Activated naive CD8-positive, alpha-beta T cell (primary cell): ENCODE results near the gene ZIK1.
A peak's percentile ranks its signal among the peaks of the same experiment; 100 is the strongest.

Source experiments
- H3K27ac Mint-ChIP-seq: one replicate; pipeline ENCODE4 v1.8.0; 2021; ENCODE audit warnings: mixed read lengths
- H3K27me3 Mint-ChIP-seq: one replicate; pipeline ENCODE4 v1.8.0; 2021; ENCODE audit warnings: mixed read lengths
- H3K36me3 Mint-ChIP-seq: one replicate; pipeline ENCODE4 v1.8.0; 2021; ENCODE audit warnings: mixed read lengths
- H3K4me1 Mint-ChIP-seq: one replicate; pipeline ENCODE4 v1.8.0; 2021; ENCODE audit warnings: low read depth, mixed read lengths
- H3K4me3 Mint-ChIP-seq: one replicate; pipeline ENCODE4 v1.8.0; 2021; ENCODE audit warnings: mild to moderate bottlenecking, mixed read lengths
- H3K9me3 Mint-ChIP-seq: one replicate; pipeline ENCODE4 v1.8.0; 2021; ENCODE audit warnings: low read depth, mixed read lengths

The ZIK1 gene

DNA sequence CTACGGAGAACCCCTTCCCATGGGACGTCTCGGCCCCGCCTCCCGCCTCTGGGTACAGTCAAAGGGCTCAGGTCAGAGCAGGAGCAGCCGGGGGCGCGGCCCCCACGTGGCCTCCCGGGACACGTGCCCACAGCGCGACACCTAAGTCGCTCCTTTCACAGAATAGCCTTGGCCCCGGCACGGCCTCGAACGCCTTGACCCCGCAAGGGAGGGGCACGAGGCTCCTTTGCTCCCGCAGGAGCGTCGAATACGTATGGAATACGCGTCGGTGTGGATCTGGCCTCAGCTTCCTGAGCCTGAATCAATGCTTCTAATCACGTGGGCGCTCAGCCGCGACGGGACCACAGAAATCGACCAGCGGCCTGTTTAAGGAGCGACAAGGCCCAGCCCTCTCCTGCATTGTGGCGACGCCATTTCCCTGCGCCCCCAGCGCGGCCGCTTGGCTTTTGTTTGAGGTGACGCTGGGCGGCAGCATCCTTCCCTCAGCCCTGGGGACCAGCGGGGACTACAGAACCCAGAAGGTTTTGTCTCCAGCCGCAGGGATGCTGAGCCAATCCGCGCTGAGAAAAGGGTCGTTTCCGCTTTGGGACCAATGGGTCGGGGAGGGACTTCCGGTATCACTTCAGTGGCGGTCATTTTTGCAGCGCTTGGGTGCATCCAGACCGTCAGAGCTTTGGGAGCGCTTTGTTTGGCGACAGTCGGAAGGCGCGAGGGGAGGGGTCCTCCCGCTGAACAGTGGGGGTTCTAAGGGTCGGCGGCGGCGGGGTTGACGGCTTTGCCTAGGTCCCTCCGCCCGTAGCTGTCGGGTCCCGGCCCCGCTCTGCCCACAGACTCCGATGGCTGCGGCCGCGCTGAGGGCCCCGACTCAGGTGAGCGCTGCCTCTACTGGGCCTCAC is at the start of gene ZIK1:
Gene ZIK1 (plus strand): TSS at position 625 of the 896 bp plus-strand sequence. CDS start 212 bp downstream, at position 837.
- Mint-ChIP-seq H3K4me3 (peak within 1 kb of the TSS; percentile 94), H3K27me3 (no peaks in the 10 kb centered on the region), H3K36me3 (peaks cover 37% of the 10 kb centered on the region), H3K4me1 (peaks cover 17% of the 10 kb centered on the region), H3K27ac (peak within 1 kb of the TSS; percentile 81), H3K9me3 (peaks cover 25% of the 10 kb centered on the region)

DNA sequence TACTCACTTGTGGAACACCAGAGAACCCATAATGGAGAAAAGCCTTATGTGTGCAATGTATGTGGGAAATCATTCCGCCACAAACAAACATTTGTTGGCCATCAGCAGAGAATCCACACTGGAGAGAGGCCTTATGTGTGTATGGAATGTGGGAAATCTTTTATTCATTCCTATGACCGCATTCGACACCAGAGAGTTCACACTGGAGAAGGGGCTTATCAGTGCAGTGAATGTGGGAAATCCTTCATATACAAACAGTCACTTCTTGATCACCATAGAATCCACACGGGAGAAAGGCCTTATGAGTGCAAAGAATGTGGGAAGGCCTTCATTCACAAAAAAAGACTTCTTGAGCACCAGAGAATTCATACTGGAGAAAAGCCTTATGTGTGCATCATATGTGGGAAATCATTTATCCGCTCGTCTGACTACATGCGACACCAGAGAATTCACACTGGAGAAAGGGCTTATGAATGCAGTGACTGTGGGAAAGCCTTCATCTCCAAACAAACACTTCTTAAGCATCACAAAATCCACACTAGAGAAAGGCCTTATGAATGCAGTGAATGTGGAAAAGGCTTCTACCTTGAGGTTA is 45.9 kb upstream of the ZIK1 start:
- Mint-ChIP-seq H3K4me1 (peaks cover 3% of the 10 kb centered on the region), H3K9me3 (peaks cover 40% of the 10 kb centered on the region), H3K4me3 (no peak overlapping the region), H3K27me3 (no peaks in the 10 kb centered on the region), H3K36me3 (peaks cover 89% of the 10 kb centered on the region), H3K27ac (no peak overlapping the region)

DNA sequence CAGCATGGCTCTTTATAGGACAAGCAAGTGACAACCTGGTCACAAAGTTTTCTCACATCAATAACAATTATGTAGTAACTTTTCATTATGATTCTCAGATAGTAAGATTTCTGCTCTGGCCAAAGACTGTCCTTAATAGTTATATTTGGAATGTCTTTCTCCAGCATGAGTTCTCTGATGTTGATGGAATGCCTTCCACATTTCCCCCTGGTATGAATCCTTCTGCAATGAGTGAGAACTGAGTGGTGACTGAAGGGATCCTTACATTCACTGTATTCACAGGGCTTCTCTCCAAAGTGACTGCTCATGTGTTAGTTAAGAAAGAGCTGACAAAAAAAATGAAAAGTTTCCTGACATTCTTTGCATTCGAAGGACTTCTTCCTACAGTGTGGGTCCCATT is 37.4 kb upstream of the ZIK1 start:
- H3K4me1 Mint-ChIP-seq = no peaks in the 10 kb centered on the region
- H3K36me3 Mint-ChIP-seq = peaks cover 72% of the 10 kb centered on the region
- no peak overlapping the region for H3K4me3 Mint-ChIP-seq
- no peak overlapping the region for H3K27ac Mint-ChIP-seq
- peaks cover 51% of the 10 kb centered on the region for H3K9me3 Mint-ChIP-seq
- no peaks in the 10 kb centered on the region for H3K27me3 Mint-ChIP-seq

DNA sequence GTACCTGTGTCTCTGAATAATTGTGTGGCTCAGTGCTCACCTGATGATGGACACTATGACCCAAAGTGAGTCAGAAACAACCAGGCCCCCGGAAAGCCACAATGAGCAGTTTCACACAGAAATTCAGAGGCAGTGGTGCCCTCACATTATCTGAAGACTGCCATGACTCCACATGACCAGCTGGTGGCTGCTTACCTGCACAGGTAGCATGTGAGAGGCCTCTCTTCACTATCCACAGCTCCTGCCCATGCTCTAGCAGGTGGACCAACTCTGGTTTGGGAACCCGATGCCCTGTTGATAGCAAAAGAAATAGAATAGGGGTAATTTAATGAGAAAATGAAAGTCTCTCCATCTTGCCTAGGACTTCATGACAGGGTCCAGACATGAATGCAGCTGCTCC is 31.5 kb upstream of the ZIK1 start:
- Mint-ChIP-seq H3K4me1 (peaks cover 3% of the 10 kb centered on the region), H3K27me3 (no peaks in the 10 kb centered on the region), H3K36me3 (peaks cover 79% of the 10 kb centered on the region), H3K27ac (no peak overlapping the region), H3K4me3 (no peak overlapping the region), H3K9me3 (peaks cover 40% of the 10 kb centered on the region)

DNA sequence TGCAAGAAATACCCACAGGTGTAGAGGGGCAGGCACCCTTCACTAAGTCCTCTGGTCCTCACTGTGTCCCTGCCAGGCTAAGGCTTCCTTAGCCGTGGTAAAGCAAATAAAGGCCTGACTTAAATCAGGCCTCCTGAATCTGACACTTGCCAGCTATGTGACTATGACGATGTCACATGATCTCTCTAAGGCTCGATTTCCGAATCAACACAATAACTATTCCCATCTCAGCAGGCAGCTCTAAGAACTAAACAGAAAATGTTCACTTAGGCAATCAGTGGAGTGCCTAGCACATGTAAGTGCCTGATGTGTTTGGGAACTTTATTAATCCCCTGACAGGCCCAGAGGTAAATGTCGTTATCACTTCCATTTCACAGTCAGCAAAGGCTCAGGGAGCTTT is 26.3 kb upstream of the ZIK1 start:
- Mint-ChIP-seq H3K4me3 (peak overlapping the region; percentile 92), H3K4me1 (peaks cover 33% of the 10 kb centered on the region), H3K27me3 (no peaks in the 10 kb centered on the region), H3K27ac (no peak overlapping the region), H3K36me3 (peaks cover 48% of the 10 kb centered on the region), H3K9me3 (peaks cover 14% of the 10 kb centered on the region)

DNA sequence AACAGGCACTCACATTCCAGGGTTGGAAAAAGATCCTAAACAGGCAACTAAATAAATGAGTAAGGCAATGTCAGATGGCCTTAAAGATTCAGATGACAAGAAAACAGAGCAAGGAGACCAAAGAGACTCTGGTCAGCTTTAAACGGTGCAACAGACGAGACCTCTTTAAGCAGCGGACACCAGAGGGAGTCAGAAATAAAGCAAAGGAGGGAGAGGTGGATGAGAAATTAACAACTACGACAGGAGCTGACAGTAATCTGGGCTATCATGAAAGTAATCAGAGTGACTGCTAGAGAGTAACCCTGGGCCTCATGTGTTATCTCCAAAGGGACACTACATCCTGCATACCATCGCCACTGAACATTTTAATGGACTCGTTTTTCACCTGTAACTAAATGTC is 25.4 kb upstream of the ZIK1 start:
- Mint-ChIP-seq H3K36me3 (peaks cover 45% of the 10 kb centered on the region), H3K27me3 (no peaks in the 10 kb centered on the region), H3K27ac (peak overlapping the region; percentile 87), H3K4me1 (peaks cover 33% of the 10 kb centered on the region), H3K4me3 (peak overlapping the region; percentile 92), H3K9me3 (peaks cover 15% of the 10 kb centered on the region)

DNA sequence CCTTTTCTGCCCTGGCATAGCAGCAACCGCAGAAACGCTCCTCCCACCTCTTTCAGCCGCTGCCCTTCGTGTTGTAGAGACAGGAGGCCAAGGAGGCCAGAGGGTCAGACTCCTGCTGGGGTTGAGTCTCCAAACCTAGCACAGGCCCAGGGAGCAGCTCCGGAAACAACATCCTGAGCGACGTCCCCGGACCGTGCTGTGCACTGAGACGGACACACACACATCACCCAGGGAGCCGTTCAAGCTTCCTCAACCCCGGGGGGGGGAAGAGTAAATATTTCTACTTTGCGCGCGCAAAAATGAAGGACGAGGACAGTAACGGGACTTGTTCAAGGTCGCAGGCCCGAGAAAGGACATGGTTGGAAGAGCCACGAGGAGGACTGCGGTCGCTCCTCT is 24.9 kb upstream of the ZIK1 start:
- H3K27me3 Mint-ChIP-seq = no peaks in the 10 kb centered on the region
- peaks cover 18% of the 10 kb centered on the region for H3K9me3 Mint-ChIP-seq
- H3K4me3 Mint-ChIP-seq = peak overlapping the region; percentile 92
- peaks cover 46% of the 10 kb centered on the region for H3K36me3 Mint-ChIP-seq
- peak overlapping the region; percentile 87 for H3K27ac Mint-ChIP-seq
- peaks cover 33% of the 10 kb centered on the region for H3K4me1 Mint-ChIP-seq

DNA sequence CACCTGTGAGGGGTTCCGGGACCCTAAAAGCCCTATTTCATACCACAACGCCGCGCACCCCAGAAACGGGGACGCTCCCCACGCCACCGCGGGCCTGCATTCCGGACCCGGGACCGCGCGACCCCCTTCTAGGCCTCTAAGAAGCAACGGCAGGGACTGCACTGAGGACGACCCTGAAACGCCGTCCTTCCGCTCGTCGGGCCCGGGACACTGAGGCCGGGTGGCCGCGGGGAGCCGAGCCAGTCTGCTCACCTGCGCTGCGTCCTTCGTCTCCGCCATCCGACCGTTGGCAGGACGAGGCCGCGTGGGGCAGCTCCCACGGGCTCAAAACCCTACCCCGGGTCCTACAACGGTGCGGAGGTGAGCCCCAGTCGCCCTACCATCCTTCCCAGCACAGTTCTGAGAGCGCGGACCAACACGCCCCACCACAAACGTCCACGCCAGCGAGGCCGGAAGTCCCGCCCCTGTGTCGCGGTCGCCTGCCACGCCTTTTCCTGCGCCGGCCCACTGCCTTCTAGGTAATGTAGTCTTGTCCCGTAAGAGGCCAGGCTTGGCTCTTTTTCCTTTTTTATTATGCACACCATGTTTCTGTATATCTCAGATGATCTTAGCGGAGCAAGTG is 24.4 kb upstream of the ZIK1 start, which contains the start of gene ZNF550:
Gene ZNF550 (minus strand): TSS at position 460 of the 622 bp plus-strand sequence. CDS start 181 bp downstream, at position 279.
- peaks cover 41% of the 10 kb centered on the region for H3K36me3 Mint-ChIP-seq
- H3K4me1 Mint-ChIP-seq = peaks cover 33% of the 10 kb centered on the region
- H3K27me3 Mint-ChIP-seq = no peaks in the 10 kb centered on the region
- H3K27ac Mint-ChIP-seq = peak within 1 kb of the TSS; percentile 92
- peaks cover 18% of the 10 kb centered on the region for H3K9me3 Mint-ChIP-seq
- H3K4me3 Mint-ChIP-seq = peak within 1 kb of the TSS; percentile 92

DNA sequence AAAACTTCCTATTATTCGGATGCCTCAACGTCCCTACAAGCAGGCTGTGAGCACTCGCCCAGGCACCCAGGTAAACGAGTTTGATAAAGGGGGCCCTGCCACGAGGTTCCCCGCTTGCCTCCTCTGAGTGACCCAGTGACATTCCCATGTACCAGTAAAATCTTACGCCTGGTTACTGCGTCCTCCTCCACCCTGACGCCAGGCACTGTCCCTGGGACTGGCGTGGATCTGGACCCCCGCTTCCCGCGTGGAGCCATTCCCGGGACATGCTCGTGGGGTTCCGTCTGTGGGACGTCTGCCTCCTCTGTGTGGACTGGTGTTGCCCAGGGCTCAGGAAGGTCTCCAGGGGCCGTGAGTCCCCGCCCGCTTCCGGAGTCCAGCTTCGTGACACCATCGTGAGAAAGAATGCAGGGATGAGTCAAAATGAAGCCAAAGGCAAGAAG is 23.9 kb upstream of the ZIK1 start:
- Mint-ChIP-seq H3K4me3 (peak overlapping the region; percentile 92), H3K9me3 (peaks cover 15% of the 10 kb centered on the region), H3K27me3 (no peaks in the 10 kb centered on the region), H3K27ac (peak overlapping the region; percentile 92), H3K4me1 (peaks cover 33% of the 10 kb centered on the region), H3K36me3 (peaks cover 35% of the 10 kb centered on the region)

DNA sequence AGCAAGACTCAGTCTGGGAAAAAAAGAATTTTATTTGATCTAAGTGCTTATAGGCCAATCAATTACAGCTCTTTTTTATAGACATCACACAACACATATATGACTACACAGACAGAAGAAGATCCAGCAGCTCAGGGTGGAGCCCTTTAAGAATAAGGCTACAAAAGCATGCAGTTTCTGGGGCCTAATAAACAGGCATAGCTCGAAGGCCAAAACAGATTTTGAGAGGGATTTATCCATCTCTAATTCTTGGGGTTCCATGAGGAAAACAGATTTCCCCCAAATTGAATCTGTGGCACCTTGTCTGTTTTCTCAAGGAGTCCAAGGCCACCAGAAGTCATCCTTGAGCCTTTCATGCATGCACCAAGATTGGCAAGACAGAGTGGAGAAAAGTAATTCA is 20.4 kb upstream of the ZIK1 start:
- H3K27me3 Mint-ChIP-seq = no peaks in the 10 kb centered on the region
- no peak overlapping the region for H3K27ac Mint-ChIP-seq
- H3K36me3 Mint-ChIP-seq = peaks cover 23% of the 10 kb centered on the region
- peaks cover 29% of the 10 kb centered on the region for H3K9me3 Mint-ChIP-seq
- H3K4me3 Mint-ChIP-seq = no peak overlapping the region
- peaks cover 19% of the 10 kb centered on the region for H3K4me1 Mint-ChIP-seq

DNA sequence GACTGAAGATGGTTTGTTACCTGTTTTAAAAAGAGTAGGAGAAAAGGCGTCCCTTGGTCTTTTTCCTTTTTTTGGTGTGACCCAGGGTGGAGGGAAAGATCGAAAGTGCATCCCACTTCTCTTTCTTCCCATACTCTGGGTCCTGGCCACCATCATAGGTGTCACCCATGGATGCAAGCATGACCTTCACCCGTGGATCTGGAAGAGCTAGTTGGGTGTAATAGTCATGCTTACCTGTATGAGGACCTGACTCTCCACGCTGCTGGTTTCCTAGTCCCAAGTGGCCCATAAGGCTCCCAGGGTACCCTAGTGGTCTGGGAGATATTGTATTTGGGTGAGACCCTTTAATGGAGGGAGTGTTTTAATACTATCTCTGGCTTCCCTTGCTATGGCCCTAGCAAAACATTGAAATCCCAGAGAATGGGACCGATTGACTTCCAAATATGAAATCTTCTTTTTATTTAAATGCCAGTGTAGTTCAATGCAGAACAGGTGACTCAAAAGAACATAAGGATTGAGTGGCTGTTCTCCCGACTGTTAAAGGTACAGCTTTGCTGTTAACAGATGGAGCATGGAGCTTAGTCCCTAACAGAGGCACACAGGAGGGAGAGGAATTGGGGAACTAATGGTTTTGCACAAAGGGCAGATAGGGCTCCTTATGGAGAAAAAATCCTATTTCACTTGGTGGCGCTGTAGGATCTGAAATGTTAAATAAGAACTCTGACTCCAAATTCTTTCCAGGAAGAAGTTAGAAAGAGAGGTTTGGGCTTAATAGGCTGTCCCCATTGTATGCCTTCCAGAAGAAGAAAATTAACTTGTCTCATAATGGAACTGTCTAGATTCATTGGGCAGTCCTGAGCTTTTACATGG is 17.3 kb upstream of the ZIK1 start:
- Mint-ChIP-seq H3K27me3 (no peaks in the 10 kb centered on the region), H3K27ac (no peak overlapping the region), H3K9me3 (peaks cover 31% of the 10 kb centered on the region), H3K36me3 (peaks cover 21% of the 10 kb centered on the region), H3K4me3 (no peak overlapping the region), H3K4me1 (no peaks in the 10 kb centered on the region)

DNA sequence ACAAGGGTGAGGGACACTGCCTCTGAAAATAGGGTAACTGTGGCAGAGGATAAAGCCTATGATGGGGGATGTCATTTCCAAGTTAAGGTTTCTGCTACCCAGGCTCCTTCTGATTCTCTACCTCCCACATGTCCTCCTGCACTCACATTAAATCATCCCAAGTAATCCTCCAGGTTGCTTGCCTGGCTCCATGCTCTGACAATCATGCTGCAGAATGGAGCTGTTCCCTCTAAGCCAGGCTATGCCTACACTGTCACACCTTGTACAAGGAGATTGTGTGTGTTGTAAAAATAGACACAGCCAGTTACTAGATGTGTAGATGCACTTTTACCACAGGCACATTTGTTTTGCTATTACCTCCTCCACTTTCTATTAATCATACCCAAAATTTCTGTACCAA is 13.2 kb upstream of the ZIK1 start:
- no peaks in the 10 kb centered on the region for H3K4me1 Mint-ChIP-seq
- H3K9me3 Mint-ChIP-seq = peaks cover 20% of the 10 kb centered on the region
- peaks cover 40% of the 10 kb centered on the region for H3K36me3 Mint-ChIP-seq
- H3K27me3 Mint-ChIP-seq = no peaks in the 10 kb centered on the region
- H3K27ac Mint-ChIP-seq = no peak overlapping the region
- H3K4me3 Mint-ChIP-seq = no peak overlapping the region

DNA sequence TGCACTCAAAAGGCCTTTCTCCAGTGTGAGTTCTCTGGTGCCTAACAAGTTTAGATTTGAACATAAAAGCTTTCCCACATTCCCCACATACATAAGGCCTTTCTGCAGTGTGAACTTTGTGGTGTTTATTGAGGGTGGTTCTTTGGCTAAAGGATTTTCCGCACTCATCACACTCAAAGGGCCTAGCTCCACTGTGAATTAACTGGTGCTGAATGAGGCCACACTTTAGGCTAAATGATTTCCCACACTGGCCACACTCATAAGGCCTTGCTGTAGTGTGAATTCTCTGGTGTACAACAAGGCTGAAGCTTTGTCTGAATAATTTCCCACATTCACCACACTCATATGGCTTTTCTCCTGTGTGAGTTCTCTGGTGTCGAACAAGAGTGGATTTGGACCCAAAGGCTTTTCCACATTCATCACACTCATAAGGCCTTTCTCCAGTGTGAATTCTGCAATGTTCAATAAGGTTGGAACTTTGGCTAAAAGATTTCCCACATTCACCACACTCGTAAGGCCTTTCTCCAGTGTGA is 11.5 kb upstream of the ZIK1 start:
- Mint-ChIP-seq H3K9me3 (peaks cover 26% of the 10 kb centered on the region), H3K36me3 (peaks cover 55% of the 10 kb centered on the region), H3K27ac (no peak overlapping the region), H3K4me3 (no peak overlapping the region), H3K4me1 (peaks cover 10% of the 10 kb centered on the region), H3K27me3 (no peaks in the 10 kb centered on the region)

DNA sequence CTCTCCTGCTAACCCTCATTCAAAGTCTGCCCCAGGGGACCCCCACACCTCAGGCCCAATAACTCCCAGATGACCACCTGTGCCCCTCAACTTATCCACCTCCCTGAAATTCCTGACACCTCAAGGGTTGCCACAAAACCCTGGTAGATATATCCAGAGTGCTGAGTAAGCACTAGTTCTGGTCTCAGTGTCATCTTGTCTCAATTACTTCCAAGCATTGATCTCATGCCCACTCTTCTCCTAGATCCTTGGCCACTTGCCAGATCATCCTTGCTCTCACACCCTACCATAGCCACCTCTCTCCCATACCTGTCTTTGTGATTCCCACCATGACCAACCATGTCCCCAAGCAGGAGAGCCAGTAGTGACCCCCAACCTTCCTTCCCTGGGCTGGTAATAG is 7.3 kb upstream of the ZIK1 start:
- Mint-ChIP-seq H3K4me3 (peak overlapping the region; percentile 71), H3K4me1 (peaks cover 23% of the 10 kb centered on the region), H3K9me3 (peaks cover 27% of the 10 kb centered on the region), H3K27ac (no peak overlapping the region), H3K36me3 (peaks cover 52% of the 10 kb centered on the region), H3K27me3 (no peaks in the 10 kb centered on the region)
